Stimulated activated CD4-positive, alpha-beta T cell treated with anti-CD3 and anti-CD28 coated beads, TNF-alpha, amount 100 ng/mL, for 4 hours (primary cell): Measurements from ENCODE around the gene HEATR1.

Experiments
- DNase-seq, 3 experiments: peaks; one replicate each; pipeline ENCODE4 v3.0.0-alpha.2; 2020; ENCODE audit warnings: low read depth in 3 of 3

The HEATR1 gene

DNA sequence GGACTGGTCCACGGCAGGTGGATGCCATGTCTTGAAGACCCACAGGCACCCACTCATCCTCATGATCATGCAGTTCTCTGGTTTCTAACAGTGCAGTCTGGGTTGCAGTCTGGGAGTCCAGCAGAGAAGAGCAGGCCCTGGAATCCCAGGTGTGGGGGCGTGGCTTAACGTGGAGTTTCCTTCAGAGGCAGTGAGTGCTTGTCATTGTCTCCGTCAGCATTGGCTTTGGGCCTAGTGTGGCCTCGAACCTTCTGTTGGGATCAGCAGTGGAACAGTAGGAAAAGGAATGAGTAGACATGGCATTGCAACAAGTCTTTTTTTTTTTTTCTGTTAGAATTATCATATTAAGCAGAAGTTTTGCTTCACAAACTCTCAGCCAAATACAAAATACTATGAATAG, 67.8 kb downstream of the HEATR1 start:
- no peak for DNase-seq

DNA sequence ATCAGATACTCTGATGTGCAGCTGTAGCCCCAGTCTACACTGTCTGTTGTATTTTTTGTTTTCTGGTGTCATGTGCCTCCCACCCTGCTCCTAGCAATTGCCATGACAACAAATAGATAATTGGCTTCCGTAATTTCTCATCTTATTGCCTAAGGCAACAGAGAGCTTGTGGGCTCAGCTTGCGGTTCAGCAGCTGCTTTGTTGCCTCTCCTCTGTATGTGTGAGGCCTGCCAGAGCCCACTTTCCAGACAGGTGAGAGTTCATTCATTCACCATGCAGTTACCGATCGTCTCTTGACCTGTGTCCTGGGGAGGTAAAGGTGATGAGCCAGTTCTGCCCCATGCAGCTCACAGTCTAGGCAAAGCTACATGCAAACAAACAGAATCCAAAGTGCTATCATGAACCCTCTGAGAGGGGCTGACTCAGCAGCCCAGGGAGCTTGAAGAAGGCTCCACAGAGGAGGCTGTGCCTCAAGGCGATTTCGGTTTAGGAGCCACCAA, 68.6 kb downstream of the HEATR1 start:
- DNase-seq = no peak

DNA sequence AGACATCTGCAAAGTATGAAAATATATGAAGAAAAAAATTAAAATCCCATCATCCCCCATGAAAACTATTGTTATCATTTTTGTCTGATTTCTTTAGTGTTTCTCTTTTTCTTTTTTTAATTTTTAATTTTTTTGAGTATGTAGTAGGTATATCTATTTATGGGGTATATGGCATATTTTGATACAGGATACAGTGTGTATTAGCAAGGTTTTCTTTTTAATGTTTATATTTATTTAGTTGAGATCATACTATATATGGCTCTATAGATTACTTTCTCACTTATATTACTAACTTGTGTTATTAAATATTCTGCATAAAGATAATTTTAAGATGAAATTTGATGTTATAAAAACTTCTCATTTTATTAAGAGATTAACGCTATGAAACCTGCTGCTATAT, 69.1 kb downstream of the HEATR1 start:
- no peak for DNase-seq

DNA sequence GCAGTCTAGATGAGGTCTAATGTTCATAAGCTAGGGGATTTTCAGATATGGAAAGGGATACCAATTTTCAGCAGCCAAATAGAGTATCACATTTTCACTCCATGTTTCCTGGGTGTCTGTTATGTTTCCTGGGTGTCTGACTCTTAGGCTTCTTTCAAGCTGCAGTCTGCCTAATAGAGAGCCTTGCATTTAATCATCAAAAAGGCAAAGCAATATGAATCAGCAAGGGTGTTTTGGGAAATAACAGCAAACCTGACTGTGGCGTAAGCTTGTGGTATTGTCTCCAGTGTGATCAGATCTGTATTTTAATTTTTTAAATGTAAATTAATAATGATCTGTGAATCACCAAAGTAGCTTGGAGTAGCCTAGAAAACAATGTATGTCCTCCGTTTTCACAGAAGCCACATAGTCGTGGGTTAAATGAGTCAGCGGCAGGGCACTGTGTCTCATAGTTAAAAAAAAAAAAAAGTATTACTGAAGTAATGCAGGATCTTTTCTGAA, 70.1 kb downstream of the HEATR1 start:
- peak in 1 of 3 experiments; percentile 34 for DNase-seq

DNA sequence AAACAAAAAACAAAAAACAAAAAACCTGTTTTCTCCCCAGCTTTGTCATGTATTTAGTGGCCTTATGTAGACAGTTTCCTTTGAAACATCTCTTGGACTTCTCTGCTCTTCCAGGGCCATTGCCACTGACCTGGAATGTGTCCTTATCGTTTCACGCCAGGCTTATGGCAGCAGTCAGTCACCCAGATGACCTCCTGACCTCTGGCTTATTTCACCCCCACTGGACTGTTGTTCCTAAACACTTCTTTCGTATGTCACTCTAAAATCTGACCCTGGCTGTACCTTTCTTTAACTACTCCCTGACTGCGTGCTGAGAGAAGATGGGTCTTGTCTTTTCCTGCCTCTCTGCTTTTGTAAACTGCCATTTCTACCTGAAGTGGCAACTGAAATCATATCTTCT, 71.5 kb downstream of the HEATR1 start:
- no peak for DNase-seq

DNA sequence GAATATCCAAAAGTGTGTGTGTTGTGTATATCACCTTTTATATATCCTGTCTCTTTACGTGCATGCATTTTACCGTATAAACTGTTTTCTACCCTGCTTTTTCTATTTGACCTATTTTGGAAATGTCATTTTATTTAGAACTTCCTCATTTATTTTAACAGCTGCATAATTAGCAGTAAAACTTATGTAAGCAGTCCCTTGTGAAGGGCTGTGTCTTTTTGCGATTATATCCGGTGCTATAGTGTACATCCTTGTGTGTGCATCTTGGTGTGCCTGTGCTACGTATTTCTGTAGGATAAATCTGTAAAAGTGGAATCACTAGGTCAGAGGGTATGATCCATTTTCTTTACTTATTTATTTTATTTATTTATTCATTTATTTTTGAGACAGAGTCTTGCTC, 73.4 kb downstream of the HEATR1 start:
- DNase-seq = no peak

DNA sequence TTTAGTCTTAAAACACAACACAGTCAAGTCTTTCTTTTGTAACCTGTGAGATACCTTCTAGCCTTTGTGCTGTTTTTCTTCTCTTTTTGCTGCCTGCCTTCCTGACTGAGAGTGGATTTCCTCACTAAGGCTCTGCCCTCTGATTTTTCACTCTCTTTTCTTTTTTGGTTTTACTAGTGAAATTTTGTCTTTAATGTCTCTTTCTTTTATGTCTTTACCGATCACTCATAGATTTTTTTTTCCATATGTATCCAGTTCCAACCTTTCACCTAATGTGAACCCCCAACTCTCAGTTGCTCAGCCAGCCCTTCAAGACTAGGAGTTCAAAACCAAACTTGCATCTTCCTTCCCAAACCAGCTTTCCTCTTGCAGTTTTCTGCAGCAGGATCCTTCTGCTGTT, 74.0 kb downstream of the HEATR1 start:
- no peak for DNase-seq

DNA sequence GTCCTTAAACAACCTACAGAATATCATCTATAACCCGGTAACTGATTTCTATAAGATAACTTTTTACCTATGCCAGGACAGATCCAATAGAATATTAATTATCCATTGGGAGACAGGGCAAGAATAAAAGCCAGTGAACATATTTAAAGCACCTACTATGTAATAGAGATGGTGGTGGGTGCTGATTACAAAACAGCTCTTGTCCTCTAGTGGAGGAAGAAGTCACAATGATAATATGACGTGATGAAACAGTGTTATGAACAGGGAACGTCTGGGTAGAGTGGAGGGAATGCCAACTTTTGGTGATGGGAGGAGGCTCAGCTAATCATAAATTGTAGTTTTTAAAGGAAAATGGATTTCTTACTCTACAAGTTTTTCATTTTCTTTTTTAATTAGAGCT, 78.2 kb downstream of the HEATR1 start:
- no peak for DNase-seq

DNA sequence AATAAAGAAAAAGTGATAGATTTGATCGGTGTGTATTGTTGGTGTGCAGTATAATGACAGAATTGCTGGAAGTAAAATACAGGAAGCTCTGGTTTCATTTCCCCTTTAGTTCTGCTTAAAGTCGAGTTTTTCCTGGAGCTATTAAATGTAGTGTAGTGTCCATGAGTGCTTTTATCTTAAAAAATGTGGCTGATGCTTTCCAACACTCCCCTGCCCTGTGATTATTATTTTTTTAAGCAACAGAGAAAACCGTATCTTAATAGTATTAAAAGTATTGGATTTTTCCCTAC, 79.5 kb downstream of the HEATR1 start:
- no peak for DNase-seq

DNA sequence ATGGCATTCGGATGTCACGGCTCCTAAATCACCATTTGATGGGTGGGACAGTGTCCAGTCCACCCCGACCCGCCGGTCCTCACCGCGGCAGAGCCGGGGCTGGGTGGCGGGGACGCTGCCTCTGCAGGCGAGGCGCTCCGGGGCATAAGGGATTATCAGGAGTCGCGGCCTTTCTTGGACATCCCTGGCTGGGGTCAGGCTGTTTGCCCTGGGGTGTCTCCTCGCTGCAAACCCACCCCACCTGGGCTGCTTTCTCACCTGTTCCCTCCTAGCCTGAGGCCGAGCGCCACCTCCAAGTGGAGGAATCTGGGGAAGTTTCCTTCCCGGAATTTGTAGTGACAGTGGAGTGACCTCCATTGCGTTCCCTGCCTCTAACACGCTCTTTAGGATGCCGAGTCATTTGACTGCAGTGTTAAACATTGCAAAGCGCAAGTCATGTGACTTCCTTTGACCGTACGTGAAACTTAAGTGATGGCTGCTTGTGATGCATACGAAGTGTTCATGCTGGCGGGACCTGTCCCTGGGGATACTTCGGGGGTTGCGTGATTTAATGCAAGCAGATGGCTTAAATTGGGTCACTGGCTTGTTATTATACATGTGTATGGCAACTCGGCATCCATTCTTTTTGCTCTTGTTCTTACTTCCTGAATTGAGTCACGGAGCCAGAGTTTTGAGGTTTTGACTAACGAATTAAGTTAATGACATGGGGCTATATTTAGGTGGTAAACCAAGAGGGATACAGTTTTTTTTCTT, 80.0 kb downstream of the HEATR1 start:
- peak; percentile 22 to 32 (median 32) for DNase-seq

DNA sequence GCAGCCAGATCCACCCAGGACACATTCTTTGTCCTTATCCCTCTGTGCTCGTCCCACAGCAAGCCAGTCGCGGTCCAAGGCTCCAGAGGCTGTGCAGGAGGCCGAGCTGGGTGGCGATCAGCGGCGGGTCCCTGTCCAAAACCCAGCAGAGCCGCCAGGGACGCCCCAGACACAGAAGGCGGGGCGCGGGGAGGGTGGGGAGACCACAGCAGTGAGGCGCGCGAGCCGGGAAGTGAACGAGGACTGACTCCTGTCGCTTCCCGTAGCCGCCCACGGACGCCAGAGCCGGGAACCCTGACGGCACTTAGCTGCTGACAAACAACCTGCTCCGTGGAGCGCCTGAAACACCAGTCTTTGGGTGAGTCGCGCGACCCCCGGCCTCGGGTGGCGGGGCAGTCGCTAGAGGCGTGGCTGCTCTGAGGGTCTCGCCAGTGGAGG, 80.6 kb downstream of the HEATR1 start, which contains the start of gene LGALS8:
LGALS8 (plus strand) TSS at position 279 of the 438 bp plus-strand sequence. CDS start 2,089 bp downstream, outside the sequence.
- DNase-seq = peak; percentile 72 to 80 (median 79)

DNA sequence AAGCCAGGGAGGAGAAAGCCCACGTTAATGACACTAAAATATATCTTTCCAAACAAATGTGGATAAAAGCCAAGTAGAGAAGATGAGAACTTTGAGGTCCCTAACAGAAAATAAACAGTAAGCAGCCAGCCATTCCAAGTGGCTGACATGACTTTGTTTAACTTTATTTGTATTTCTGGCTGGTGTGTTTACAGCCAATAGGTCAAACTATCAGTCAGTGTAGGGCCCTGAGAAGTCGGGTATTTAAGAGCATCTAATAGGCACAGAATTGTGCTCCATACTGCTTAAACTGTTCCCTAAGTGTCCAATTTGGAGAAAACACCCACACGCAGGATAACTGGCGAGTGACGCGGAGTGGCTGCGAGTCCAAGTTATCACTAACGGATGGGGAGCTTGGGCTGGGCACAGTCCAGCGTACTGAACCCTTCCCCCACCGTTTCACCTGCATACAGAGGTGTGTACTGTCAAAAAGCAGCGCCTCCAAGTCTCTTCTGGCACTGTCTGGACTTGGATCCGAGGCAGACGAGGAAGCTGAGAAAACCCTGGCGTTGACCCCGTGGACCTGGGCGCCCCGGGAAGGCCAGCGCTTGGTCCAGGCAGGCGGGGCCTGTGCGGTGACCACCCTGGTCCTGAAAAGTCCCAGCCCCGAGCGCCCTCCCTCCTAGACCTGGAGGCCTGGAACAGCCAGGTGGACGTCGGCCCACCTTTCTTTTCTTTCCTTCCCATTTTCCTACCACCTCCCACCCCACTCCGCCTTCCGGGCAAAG, 81.2 kb downstream of the HEATR1 start:
- no peak for DNase-seq

DNA sequence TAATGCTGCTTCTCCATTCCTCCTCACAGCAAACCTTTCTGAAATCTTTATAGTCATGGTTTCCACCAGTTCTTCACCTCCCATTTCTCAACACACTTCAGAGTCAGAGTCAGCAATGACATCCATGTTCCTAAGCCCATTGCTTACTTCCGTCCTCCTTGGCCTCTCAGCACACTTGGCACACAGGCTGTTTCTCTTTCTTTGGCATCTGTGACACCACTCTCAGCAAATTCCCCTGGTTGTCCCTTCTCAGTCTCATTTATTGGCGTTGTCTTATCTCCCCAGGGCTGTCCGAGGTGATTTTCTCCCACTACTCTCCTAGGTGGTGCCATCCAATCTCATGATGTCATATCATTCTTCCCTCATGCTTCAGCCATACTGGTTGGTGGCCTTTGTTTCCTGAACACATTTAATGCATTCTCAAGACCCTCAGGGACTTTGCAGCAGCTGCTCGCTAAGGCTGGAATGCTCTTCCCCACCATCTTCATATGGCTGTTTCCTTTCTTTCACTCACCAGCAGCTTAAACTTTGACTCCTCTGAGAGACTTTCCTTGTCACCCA, 83.8 kb downstream of the HEATR1 start:
- no peak for DNase-seq

DNA sequence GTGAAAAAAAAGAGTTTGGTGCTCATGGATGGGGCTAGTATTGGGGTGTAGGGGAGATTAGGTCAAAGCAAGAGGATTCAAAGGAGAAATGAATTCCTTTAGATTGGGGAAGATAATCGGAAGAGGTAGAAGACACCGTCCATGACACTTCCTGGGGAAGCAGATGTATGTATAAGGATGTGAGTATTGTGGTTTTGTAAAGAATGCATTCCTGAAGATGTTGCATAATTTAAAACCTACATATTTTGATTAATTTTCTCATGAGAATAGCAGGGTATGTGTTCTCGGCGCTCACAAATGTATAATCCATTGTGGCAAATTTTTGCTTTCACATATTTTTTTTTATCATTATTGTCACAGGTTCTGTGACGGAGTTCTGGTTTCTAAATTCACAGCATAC, 86.0 kb downstream of the HEATR1 start:
- DNase-seq = no peak

DNA sequence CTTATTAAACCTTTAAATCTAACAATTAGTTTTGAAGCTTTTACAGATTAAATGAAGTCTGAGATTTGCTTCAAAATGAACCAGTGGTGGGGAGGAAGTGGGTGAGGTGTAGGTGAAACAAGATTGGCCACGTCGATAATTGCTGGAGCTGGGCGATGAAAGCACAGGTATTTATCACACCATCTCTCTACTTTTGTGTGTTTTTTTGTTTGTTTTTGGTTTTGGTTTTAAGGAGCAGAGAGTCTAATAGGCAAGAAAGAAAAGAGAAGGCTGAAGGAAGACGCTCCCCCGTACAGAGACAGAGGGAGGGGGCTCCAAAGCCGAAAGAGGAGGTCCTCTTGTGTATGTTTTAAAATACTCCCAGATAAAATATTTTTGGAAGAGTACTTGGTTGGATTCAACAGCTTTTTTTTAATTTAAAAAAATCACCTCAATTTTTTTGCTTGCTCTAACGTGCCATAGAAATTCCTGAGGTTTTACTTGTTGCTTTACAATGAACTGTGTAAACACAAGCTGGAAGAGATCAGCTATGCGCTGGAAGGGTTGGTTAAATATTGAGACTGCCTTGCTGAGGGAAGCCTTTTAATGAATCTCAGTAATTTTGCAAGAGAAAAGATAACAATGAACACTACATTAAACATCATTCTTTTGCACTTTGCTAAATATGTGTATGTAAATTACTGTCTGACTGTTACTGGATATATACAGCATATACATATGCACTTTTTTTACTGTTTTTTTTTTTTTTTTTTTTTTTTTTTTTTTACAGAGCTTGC, 87.2 kb downstream of the HEATR1 start:
- DNase-seq = no peak

DNA sequence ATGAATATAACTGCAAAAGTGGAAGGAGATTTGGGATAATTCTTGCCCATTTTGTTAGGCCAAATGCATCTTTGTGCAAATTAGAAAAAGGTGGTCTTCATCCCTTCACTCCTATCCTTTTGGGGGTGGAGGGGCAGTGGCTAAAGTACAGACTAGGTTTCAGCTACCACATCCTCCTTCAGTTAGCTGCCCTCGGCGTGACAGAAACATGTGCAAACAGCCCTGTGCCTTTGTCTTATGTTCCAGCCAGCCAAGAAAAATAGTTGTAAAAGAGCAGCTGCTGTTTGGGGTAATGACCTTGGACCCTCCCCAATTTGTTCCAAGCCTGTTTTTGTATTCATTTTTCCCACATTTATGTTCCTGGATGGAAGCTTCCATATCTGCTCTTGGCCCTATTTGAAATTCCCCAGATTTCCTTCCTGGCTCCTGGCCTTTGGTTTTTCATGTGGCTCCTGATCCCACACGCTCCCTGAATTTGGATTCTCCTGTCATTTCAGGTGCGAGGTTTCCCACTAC, 88.8 kb downstream of the HEATR1 start:
- no peak for DNase-seq

DNA sequence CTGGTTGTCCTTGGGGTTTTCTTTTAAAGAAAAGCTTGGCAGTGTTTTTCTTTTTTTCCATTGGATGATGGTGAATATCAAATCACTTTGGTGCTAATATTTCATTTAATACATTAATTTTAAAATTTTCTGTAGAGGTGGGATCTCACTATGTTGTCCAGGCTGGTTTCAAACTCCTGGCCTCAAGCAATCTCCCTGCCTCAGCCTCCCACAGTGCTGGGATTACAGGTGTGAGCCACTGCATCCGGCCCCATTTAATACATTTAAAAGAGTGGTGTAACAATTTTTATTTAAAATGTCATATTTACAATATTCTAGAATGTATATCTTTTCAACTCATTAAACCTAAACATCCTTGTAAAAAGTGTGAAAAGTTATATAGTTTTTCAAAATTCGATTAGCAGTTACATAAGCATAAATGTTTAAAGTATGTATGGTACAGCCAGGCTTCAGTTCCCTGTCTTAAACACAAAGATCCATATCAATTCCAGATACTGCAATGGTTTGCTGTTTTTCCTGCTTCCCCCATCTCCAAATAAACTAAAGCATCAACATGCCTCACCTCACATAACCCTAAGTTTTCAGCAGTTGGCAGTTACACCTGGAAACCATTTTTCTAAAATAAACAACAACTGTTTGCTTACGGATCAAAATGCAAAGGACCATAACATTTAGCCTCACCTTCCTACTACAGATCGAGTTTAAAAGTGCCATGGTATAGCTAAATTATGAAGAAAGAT, 89.4 kb downstream of the HEATR1 start:
- DNase-seq = no peak

DNA sequence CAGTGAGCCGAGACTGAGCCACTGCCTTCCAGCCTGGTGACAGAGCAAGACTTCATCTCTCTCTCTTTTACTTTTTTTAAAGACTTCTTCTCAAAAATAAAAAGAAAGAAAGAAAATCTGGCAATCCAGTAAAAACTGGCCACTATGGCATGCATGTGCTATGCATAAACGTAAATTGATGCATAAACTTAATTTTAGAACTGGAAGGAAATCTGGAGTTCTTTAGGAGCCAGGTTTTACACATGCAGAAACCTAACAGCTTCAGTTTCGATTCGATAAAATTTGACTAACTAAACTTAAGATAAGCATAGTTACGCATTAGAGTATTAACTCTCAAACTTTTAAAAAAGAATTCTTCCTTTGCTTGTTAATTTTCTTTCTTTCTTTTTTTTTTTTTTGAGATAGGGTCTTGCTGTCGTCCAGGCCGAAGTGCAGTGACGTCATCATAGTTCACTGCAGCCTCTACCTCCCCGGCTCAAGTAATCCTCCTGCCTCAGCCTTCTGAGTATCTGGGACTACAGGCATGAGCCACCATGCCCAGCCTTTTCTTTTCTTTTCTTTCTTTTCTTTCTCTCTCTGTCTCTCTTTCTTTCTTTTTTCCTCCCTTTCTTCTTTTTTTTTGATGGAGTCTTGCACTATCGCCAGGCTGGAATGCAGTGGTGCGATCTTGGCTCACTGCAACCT, 92.4 kb downstream of the HEATR1 start:
- no peak for DNase-seq

DNA sequence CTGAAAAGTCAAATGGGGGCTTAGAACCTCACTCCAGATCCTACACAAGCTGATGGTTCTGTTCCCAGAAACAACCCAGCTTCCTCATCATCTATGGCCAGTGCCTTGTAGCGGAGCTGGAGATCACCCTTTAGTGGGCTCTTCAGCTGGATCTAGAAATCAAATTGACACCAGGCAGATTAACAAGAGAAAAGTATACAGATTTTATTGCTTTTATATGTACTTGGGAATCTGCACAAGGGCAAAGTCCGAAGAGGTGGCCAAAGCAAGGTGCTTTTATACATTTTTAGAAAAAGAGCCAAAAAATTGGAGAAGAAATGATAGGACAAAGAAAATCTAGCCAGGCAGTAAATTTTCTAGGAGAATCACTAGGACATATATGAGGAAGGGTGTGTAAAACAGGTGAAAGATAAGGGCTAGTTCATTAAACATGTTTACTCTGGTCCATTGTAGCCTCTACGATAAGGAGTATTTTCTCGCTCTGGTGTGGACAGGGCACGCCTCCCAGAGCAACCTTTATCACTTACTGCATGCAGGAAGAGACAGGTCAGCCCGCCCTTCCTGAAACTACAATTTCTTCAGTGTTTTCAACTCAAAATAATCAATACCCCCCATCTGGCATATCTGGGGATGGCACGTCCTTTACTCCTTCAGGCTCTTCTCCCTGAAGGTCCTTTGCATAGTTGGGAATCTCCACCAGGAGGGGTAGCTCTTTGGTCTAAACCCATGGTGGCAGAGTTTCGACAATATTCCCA, 94.5 kb downstream of the HEATR1 start:
- DNase-seq = no peak

DNA sequence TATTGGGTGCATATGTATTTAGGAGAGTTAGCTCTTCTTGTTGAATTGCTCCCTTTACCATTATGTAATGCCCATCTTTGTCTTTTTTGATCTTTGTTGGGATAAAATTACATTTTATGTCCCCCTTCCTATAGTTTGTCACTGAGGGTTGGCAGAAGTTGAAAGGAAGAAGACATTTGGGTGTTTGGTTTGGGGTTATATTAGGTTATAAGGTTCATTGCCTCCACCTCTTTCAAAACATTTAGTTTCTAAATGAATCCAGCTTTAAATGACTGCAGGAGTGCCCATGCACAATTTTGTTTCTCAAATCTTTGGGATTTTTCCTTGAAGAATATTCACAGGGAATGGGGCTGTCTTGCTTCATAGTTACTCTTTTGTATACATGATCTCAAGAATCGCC, 95.1 kb downstream of the HEATR1 start:
- no peak for DNase-seq
